ENCODE measurements around the gene SEC14L5. TPM values are rescaled to one million over a fixed set of nuclear protein-coding genes. Genes with fewer than 3 reads are reported as not detected.
"Not testable (repeated sequence)": the region's sequence is repeated elsewhere in the genome, so short reads cannot be mapped to it uniquely, and the experiment has no call there.

Gene SEC14L5
- total RNA-seq, 1 experiment from 2014 or later: 1.8 TPM

GRCh38 chr16:5044011-5044540, 85.9 kb downstream of the SEC14L5 start:
- CTCF ChIA-PET: no interaction called here
- no peaks in the 10 kb centered on the region for H3K79me2 ChIP-seq (ENCODE audit: low read depth)
- H3K4me2 ChIP-seq: no peak overlapping the region
- TF ChIP-seq CTCF (conservative IDR thresholded peaks at IDR 0.05) (no peak), EZH2 (IDR thresholded peaks at IDR 0.05; ENCODE audit: low read depth) (no peak)
- no peak overlapping the region for H3K27ac ChIP-seq
- no peaks in the 10 kb centered on the region for H3K9me2 ChIP-seq (ENCODE audit: insufficient read depth)
- POLR2A ChIA-PET (ENCODE audit: unreplicated experiment): no interaction called here
- intact Hi-C loops (cut with micrococcal nuclease; ENCODE audit: unreplicated experiment): no loop called here
- BruUV-seq (replicated peaks): no TSS peak
- H3K4me3 ChIP-seq: no peak overlapping the region
- H3K4me1 ChIP-seq (replicated peaks; ENCODE audit: insufficient read depth): peaks cover 18% of the 10 kb centered on the region
- H3K36me3 ChIP-seq (ENCODE audit: low read depth): no peaks in the 10 kb centered on the region
- no peaks in the 10 kb centered on the region for H3K9me3 ChIP-seq (ENCODE audit: insufficient read depth, low read depth)
- H2AFZ ChIP-seq: no peak overlapping the region
- peaks cover 22% of the 10 kb centered on the region; the same call in 1 of the 2 replicates for H3K27me3 ChIP-seq (ENCODE audit: insufficient read depth, low read depth)
- no peaks in the 10 kb centered on the region for H4K20me1 ChIP-seq (ENCODE audit: insufficient read depth)
- peaks cover 14% of the 10 kb centered on the region for H3F3A ChIP-seq (ENCODE audit: insufficient read depth, low read depth)
- no peak for DNase-seq

- H3K4me2 ChIP-seq; H3K27ac ChIP-seq; H3K4me3 ChIP-seq; DNase-seq; BruUV-seq (replicated peaks); CTCF ChIA-PET; H3K9me3 ChIP-seq (ENCODE audit: insufficient read depth, low read depth); H3K9me2 ChIP-seq (ENCODE audit: insufficient read depth); H2AFZ ChIP-seq; H4K20me1 ChIP-seq (ENCODE audit: insufficient read depth); intact Hi-C loops (cut with micrococcal nuclease; ENCODE audit: unreplicated experiment); H3K36me3 ChIP-seq (ENCODE audit: low read depth); POLR2A ChIA-PET (ENCODE audit: unreplicated experiment); H3K79me2 ChIP-seq (ENCODE audit: low read depth): not testable (repeated sequence)
- Histone ChIP-seq H3F3A (ENCODE audit: insufficient read depth, low read depth) (peaks cover 14% of the 10 kb centered on the region), H3K4me1 (replicated peaks; ENCODE audit: insufficient read depth) (peaks cover 18% of the 10 kb centered on the region), H3K27me3 (ENCODE audit: insufficient read depth, low read depth) (peaks cover 25% of the 10 kb centered on the region; the same call in 1 of the 2 replicates)
Observed at GRCh38 chr16:5044581-5044980, 86.5 kb downstream of the SEC14L5 start.

DNA sequence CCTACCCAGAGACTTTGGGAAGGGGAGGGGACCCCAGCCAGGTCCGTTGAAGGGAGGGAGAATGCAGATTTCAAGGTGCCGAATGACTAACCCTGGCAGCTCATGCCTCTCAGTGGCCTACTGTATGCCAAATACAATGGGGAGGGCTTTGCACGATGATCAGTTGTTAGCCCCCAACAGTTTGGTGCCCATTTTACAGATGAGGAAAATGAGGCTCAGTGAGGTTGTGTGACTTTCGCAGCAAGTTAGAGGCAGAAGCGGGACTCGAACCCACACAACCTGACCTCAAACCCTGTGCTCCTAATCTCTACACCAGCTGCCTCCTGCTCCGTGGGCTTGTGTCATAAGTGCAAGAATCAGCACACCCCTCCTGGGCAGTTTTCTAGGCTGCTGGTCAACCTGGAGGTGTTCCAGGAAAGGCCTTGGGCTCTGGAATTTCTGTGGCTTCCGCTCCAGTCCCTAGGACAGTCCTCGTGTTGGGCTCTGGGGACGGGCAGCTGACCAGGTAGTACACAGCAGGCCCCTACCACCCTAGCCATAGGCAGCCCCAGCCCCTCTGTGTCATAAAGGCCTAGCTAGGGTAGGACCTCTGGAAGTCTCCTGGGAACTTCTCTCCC, 87.5 kb downstream of the SEC14L5 start:
- POLR2A ChIA-PET (ENCODE audit: unreplicated experiment): no interaction called here
- Histone ChIP-seq H3K9me3 (ENCODE audit: insufficient read depth, low read depth) (no peaks in the 10 kb centered on the region), H3K79me2 (ENCODE audit: low read depth) (no peaks in the 10 kb centered on the region), H3K27me3 (ENCODE audit: insufficient read depth, low read depth) (peaks cover 35% of the 10 kb centered on the region; the same call in 1 of the 2 replicates), H3K4me1 (replicated peaks; ENCODE audit: insufficient read depth) (peaks cover 18% of the 10 kb centered on the region), H4K20me1 (ENCODE audit: insufficient read depth) (no peaks in the 10 kb centered on the region), H3K4me3 (no peak overlapping the region), H3K36me3 (ENCODE audit: low read depth) (no peaks in the 10 kb centered on the region), H3K4me2 (no peak overlapping the region), H3F3A (ENCODE audit: insufficient read depth, low read depth) (peaks cover 14% of the 10 kb centered on the region), H3K9me2 (ENCODE audit: insufficient read depth) (no peaks in the 10 kb centered on the region), H2AFZ (no peak overlapping the region), H3K27ac (no peak overlapping the region)
- CTCF ChIA-PET: no interaction called here
- no TSS peak for BruUV-seq (replicated peaks)
- TF ChIP-seq EZH2 (IDR thresholded peaks at IDR 0.05; ENCODE audit: low read depth) (no peak), CTCF (conservative IDR thresholded peaks at IDR 0.05) (no peak)
- intact Hi-C loops (cut with micrococcal nuclease; ENCODE audit: unreplicated experiment): no loop called here
- no peak for DNase-seq

DNA sequence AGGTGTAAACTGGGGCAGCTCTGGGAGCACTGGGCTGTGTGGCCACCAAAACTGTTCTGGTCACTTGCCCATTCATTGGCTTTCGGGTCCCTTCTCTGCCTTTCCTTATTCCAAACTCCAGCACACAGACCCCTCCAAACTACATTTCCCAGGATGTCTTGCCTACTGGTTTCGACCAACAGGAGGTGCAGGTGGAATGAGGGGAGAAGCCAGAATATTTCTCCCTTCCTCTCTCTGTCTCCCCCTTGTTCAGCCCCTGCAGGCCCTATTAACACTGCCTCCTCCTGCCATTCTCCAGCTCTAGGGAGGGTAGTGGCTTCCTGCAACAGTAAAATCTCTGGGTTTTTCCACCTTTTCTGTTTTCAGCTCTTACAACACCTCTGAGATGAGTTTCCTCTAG, 88.8 kb downstream of the SEC14L5 start:
- Histone ChIP-seq H3K79me2 (ENCODE audit: low read depth) (no peaks in the 10 kb centered on the region), H3K27ac (no peak overlapping the region), H2AFZ (no peak overlapping the region), H3K27me3 (ENCODE audit: insufficient read depth, low read depth) (peaks cover 48% of the 10 kb centered on the region), H3K4me3 (no peak overlapping the region), H3K9me3 (ENCODE audit: insufficient read depth, low read depth) (no peaks in the 10 kb centered on the region), H3K9me2 (ENCODE audit: insufficient read depth) (no peaks in the 10 kb centered on the region), H3K4me2 (no peak overlapping the region), H3F3A (ENCODE audit: insufficient read depth, low read depth) (peaks cover 8% of the 10 kb centered on the region; the same call in 1 of the 2 replicates), H3K4me1 (replicated peaks; ENCODE audit: insufficient read depth) (peaks cover 5% of the 10 kb centered on the region), H3K36me3 (ENCODE audit: low read depth) (no peaks in the 10 kb centered on the region), H4K20me1 (ENCODE audit: insufficient read depth) (no peaks in the 10 kb centered on the region)
- intact Hi-C loops (cut with micrococcal nuclease; ENCODE audit: unreplicated experiment): no loop called here
- BruUV-seq (replicated peaks): no TSS peak
- DNase-seq: no peak
- ChIA-PET CTCF (no interaction called here), POLR2A (ENCODE audit: unreplicated experiment) (no interaction called here)
- TF ChIP-seq EZH2 (IDR thresholded peaks at IDR 0.05; ENCODE audit: low read depth): no peak
- no peak for TF ChIP-seq CTCF (conservative IDR thresholded peaks at IDR 0.05)
